DND-41 (cell line): Measurements from ENCODE around the gene GCLC.

Source experiments
- EZH2 ChIP-seq: IDR thresholded peaks from 3 replicates; pipeline ENCODE4 v1.6.1; 2012; ENCODE audit warnings: borderline replicate concordance, low read depth, mild to moderate bottlenecking, moderate library complexity, low read length, inconsistent platforms; ENCODE audit not compliant: severe bottlenecking
- TF ChIP-seq, protein P1 (sequence below): IDR thresholded peaks from 2 replicates; pipeline ENCODE4 v1.5.1; 2012; ENCODE audit warnings: borderline replicate concordance, low read length, moderate library complexity, mild to moderate bottlenecking; ENCODE audit not compliant: poor library complexity, severe bottlenecking; ENCODE audit errors: extremely low read depth

DNA sequence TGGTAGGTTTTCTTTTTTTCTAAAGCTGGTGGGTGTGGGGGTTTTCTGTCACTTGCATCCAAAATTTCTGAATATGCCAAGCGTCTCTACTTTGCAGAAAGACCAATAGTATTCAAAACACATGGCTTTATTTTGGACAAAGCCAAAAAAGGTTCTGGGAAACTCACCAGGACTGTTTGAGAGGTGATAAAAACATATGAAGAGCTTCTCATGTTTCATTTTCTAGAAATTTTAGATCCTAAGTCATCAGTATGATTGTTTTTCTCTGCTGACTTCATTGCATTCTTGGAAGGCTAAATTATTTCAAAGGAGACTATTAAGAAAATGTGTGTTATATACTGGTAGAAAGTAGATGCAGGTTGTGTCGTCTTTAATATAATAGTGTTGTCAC, 51.3 kb downstream of the GCLC start:
- TF ChIP-seq, protein P1, sequence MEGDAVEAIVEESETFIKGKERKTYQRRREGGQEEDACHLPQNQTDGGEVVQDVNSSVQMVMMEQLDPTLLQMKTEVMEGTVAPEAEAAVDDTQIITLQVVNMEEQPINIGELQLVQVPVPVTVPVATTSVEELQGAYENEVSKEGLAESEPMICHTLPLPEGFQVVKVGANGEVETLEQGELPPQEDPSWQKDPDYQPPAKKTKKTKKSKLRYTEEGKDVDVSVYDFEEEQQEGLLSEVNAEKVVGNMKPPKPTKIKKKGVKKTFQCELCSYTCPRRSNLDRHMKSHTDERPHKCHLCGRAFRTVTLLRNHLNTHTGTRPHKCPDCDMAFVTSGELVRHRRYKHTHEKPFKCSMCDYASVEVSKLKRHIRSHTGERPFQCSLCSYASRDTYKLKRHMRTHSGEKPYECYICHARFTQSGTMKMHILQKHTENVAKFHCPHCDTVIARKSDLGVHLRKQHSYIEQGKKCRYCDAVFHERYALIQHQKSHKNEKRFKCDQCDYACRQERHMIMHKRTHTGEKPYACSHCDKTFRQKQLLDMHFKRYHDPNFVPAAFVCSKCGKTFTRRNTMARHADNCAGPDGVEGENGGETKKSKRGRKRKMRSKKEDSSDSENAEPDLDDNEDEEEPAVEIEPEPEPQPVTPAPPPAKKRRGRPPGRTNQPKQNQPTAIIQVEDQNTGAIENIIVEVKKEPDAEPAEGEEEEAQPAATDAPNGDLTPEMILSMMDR = no peak
- TF ChIP-seq EZH2 = no peak
